ENCODE measurements around the gene ENTPD8.
"Not testable (repeated sequence)": the region's sequence is repeated elsewhere in the genome, so short reads cannot be mapped to it uniquely, and the experiment has no call there.

Gene ENTPD8

GRCh38 chr9:137387891-137388560 lies 53.1 kb downstream of the ENTPD8 start:
- no peak for DNase-seq (ENCODE audit: low read depth)
- no peak for TF ChIP-seq CTCF (IDR thresholded peaks at IDR 0.05; ENCODE audit: control insufficient read depth, extremely low read depth, insufficient read depth)
- H3K4me3 ChIP-seq (ENCODE audit: low read depth, low read length), result no peak overlapping the region

GRCh38 chr9:137387114-137387890 lies 53.9 kb downstream of the ENTPD8 start:
- H3K4me3 ChIP-seq (ENCODE audit: low read depth, low read length), result no peak overlapping the region
- TF ChIP-seq CTCF (IDR thresholded peaks at IDR 0.05; ENCODE audit: control insufficient read depth, extremely low read depth, insufficient read depth), result no peak
- DNase-seq (ENCODE audit: low read depth), result no peak

DNA sequence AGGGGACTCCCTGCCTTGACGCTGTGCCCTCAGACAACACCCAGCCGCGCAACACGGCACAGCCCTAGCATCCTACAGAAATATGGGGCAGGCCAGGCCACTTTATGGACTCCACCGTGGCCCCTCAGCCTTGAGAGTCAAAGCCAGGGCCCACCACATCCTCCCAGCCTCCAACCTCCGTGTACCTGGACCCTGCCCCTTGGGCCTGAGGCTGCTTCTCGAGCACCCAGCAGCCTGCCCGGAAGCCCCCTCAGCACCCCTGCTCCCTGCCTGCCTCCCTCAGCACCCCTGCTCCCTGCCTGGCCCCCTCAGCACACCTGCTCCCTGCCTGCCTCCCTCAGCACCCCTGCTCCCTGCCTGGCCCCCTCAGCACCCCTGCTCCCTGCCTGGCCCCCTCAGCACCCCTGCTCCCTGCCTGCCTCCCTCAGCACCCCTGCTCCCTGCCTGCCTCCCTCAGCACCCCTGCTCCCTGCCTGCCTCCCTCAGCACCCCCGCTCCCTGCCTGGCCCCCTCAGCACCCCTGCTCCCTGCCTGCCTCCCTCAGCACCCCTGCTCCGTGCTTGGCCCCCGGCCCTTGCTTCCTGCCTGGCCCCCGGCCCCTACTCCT lies 54.5 kb downstream of the ENTPD8 start:
- not testable (repeated sequence) for H3K4me3 ChIP-seq (ENCODE audit: low read depth, low read length); DNase-seq (ENCODE audit: low read depth)

DNA sequence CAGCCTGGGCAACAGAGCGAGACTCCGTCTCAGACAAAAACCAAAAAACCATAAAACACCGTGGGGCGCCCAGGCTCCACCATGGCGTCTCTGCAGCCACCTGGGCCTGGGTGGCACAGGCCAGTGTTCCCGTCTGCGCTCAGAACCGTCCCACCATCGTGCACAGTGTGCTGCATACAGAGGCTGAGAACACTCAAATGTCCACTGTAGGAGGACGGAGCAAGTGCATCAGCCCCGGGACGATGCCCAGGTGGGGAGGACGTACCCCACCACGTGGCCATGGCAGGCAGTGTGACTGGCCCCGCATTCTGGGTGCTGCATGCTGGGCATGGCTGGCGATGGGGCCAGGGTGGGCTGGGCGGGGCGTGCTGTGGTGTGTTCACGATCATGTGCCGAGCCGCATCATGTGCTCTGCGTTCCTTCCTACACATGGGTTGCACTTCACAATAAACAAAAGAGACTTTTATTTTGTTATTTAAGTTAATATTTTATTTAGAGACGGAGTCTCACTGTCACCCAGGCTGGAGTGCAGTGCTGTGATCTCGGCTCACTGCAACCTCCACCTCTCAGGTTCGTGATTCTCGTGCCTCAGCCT lies 56.0 kb downstream of the ENTPD8 start:
- no peak for DNase-seq (ENCODE audit: low read depth)
- TF ChIP-seq CTCF (IDR thresholded peaks at IDR 0.05; ENCODE audit: control insufficient read depth, extremely low read depth, insufficient read depth), result no peak
- no peak overlapping the region for H3K4me3 ChIP-seq (ENCODE audit: low read depth, low read length)
